ENCODE measurements around the gene RAMAC.
"Not testable (repeated sequence)": the region's sequence is repeated elsewhere in the genome, so short reads cannot be mapped to it uniquely, and the experiment has no call there.

Gene RAMAC

GRCh38 chr15:82969353-82969752 lies 16.7 kb upstream of the RAMAC start:
- no peak for DNase-seq

DNA sequence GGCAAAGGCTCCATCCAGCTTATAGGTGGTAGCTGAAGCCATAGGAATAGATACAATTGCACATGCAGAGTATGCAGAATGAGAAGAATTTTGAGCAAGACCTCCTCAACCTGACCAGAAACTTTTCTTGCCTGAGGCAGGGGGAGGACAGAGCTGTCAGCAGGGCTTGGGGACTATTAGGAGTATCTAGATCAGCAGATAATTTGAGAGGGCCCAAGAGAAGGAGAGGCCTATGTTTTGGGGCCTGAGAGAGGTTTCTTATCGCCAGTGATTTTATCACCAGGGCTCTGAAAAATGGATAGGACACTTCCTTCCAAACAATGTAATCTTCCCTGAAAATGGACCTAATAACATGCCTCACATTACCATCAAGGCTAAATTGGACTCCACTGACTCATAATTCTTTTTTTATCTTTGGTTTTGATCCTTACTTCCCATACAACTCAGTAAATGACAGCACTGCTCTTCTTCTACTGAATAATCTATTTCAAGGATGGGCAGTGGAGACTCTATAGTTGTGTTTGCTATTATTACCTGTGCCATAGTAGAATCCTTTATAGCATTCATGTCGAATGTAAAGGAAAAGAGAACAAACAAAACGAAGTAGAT lies 15.8 kb upstream of the RAMAC start:
- no peak for DNase-seq

DNA sequence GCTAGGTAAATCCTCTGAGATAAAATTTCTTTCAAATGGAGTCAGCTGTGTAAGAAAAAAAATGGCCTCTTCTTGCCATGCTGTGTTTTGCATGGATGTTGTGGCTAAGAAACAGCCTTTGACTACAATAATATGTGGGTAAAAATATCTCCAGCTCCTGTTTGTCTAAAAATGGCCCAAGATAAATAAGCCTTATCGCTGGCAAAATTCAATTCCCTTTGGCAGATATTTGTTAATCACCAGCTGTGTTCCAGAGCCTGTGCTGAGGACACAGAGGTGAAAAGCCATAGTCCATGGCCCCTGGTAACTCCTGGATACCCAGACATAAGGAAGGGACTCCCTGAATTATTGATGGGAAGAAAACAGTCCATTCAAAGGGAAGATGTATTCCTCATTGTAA lies 15.3 kb upstream of the RAMAC start:
- no peak for DNase-seq

GRCh38 chr15:82971218-82971984 lies 14.6 kb upstream of the RAMAC start:
- DNase-seq, result no peak

DNA sequence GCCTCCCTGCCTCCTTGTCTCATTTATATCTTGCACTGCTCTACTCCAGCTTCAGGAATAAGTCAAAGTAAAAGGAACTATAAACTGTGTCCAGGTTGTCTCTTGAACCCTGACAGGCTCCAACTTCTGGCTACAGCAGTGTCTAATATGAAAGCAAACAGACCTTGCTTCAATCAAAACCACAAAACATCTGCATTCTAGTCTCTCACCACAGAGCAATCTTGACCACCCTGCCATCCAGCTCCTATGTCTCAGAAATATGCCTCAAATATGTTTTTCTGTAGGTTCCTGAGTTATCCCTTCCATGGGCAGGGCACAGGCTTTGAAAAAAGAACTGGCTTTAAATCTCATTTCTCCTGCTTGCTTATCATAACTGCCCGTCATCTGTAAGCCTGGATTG lies 13.0 kb upstream of the RAMAC start:
- DNase-seq, result no peak

DNA sequence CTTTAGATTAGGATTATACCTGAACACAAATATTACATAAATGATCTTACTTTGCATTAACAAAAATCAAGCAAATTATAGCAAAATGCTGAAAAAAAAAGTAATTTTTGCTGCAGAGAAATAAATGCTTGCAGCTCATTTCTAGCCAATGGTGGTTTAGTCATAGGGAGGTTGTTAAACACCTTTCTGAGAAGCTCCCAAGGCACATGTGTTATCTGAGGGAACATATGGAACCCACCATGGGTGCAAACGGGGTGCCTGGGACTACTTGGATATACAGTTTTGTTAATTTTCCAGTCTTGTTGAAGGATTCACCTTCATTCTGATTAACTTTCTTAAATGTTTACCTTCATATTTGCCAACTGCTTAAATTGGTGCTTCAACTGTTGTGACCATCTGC lies 8.9 kb upstream of the RAMAC start:
- DNase-seq, result no peak

GRCh38 chr15:82978438-82978837 lies 7.6 kb upstream of the RAMAC start:
- DNase-seq, result no peak

DNA sequence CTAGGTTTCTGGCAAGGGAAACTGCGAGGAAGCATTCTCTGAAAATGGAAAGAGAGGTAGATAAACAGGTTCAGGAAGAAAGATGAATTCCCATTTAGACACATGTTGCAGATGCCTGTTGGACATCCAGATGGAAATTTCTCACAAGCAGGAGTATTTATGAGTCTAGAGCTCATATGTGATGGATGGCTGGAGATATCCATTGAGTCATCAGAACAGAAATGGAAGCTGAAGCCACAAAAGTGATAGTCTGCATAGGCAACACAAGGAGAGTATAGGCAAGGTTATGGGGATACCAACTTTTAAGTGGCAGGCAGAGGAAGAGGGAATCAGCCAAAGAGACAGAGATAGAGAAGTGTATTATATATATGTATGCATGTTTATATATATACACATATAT lies 6.3 kb upstream of the RAMAC start:
- no peak for DNase-seq

DNA sequence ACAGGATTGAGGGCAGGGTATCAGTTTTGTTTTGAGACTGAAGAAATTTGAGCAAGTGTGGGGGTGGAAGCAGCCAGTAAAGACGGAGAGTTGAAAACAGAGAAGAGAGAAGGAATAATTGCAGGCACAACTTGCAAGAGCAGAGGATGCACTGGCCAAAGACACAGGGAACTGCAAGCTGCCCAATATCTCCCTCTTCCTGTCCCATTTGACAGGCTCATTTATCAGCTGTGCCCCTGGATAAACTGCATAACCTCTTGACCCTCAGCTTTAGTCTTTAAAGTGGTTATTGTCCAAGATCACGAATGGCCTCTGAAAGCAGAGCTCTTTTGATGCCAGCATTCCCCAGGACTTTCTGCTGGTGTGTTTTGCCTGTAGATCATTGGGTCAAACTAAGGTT lies 5.0 kb upstream of the RAMAC start:
- DNase-seq, result no peak

GRCh38 chr15:82986442-82986780 lies 401 bp downstream of the RAMAC start:
- no peak for DNase-seq

DNA sequence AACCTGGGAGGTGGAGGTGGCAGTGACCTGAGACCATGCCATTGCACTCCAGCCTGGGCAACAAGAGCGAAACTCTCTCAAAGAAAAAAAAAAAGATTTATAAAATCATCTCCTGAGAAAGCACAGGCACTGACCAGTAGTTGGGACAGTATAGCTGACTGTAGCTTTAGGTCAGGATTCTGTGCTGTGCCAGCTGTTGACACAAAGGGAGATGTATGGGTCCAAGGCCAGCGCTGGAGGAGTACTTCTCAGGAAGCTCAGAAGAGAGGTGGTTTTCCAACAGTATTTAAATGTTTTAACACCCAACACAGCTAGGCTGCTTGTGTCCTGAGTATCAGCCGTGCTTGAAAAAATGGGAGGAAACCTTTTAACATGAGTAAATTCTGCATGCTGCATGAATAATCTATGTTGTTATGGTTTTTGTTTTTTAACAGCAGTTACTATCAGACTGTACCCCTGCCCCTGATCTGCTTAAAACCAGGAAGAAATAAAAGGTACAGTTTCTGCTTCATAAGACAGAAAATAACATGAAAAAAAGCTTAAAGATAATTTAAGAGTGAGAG lies 6.5 kb downstream of the RAMAC start:
- DNase-seq, result peak; percentile 30

- no peak for DNase-seq
These were observed 7.1 kb downstream of the RAMAC start for GRCh38 chr15:82993144-82993543.

GRCh38 chr15:82995076-82995475 lies 9.1 kb downstream of the RAMAC start:
- peak; percentile 90 for DNase-seq

GRCh38 chr15:82995938-82996337 lies 9.9 kb downstream of the RAMAC start:
- DNase-seq, result peak; percentile 32

DNA sequence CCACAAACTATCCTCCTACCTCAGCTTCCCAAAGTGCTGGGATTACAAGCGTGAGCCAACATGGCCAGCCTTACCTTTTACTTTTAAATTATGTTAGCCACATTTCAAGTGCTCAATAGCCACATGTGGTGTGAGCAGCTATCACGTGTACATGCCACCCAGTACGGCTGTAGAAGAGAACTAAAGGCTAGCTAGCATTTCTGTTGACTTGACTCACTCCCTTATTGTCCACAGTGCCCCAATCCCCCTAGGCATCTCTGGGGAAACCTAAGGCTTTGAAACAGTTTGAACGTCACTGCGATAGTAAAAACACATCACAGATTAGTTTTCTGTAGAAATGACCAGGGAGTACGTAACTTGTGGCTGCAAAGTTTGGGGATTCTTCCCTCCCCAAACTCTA lies 13.4 kb downstream of the RAMAC start:
- no peak for DNase-seq

DNA sequence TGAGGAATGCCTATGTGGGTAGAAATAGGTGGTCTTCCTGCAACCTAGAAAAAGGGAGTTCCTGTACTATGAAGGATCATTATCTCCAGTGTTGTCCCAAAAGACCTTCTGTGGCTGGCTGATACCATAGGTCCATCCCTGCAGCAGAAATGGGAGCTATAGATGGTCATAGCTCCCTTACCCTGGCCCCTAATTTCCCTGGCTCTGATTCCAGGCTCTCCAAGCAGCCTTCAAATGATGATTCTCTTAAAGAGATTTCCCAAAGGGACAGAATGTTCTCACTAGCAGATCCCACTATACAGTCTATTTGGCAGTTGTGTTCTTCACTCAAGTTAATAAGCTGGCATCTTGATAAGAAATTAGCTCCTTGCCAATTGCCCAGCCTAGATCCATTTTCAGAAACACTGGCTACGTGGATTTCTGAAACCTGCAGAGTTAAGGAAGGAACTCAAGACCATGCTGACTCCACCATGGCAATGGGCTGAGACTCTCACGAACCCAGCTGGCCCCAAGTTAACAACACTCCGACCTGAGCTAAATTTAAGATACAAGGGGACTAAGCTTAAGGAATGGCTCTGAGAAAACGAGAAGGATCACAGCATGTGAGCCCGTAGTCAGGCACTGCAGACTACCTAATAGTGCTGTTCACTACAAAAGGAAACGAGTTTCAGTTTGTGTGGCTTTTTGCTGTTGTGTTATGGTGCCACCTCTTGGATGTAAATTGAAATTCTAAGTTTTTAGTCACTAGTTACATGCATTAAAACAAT lies 14.1 kb downstream of the RAMAC start:
- DNase-seq, result peak; percentile 83

DNA sequence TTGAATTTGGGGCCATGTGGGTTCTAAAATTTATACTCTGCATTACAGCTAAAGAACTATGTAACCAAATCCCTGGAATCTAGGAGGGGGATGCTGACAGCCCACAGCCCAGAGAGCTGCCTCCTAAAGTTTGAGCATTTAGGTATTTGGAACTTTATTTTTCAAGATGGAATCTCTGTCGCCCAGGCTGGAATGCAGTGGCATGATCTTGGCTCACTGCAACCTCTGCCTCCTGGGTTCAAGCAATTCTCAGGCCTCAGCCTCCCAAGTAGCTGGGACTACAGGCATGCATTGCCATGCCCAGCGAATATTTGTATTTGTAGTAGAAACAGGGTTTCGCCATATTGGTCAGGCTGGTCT lies 14.6 kb downstream of the RAMAC start:
- not testable (repeated sequence) for DNase-seq

DNA sequence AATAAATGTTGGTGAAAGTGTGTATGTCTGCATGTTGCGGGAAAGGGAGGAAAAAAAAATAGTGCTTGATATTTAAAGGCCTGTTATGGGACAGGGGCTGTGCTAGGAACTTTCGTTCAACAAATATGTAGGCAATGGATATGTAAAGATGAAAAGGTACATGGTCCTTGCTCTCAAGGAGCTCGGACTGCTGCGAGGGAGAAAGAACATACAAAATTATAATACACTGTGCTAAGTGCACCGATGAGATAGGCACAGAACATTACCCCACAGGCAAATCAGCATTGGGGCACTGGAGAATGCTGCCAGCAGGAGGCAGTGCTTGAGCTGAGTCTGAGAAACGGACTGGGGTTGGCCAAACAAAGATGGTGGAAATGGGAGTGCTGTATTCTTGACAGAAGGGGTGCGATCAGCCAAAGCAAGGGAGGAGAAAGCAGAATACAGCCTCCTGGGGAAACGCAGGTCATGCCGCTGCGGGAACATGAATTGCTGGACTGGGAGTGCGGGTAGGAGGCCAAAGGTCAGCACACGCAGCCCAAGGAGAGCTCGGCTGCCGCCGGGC lies 24.8 kb downstream of the RAMAC start:
- DNase-seq, result peak; percentile 88

- DNase-seq, result peak; percentile 95
These were observed 25.5 kb downstream of the RAMAC start, which contains the start of gene C15orf40 for GRCh38 chr15:83011271-83012075. TSS of gene C15orf40 (minus strand) at chr15:83011639. CDS start at chr15:83011607, 32 bp downstream.

DNA sequence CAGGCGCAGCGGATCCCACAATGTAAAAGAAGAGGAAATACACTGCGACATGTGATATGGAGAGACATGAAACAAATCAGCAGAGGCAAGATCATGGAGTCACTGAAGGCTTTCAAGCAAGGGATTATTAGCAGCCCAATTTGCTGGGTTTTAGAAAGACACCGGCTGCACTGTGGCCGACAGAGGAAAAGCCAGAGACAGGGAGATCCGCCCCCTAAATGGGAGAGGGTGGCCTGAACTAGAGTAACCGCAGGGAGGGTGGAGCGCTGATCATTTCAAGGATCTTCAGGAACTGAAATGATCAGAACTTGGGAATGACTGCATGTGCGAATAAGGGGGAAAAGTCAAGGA lies 26.0 kb downstream of the RAMAC start:
- DNase-seq, result no peak

DNA sequence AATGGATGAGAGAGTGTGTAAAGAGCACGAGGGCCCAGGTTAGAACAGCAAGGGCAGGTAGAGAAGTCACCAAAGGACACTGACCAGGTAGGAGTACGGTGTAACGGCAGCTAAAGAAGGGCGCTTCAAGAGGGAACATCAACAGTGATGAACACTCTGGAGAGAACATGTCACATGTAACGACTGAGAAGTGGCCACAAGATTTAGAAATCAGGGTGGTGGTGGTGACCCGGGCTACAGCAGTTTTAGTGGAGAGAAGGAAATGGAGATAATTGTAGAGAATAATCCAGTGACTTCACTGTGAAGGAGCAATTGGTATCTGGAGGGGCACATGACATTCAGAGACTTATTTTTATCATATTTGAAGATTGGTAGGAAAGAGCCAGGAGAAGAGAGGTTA lies 26.6 kb downstream of the RAMAC start:
- no peak for DNase-seq

DNA sequence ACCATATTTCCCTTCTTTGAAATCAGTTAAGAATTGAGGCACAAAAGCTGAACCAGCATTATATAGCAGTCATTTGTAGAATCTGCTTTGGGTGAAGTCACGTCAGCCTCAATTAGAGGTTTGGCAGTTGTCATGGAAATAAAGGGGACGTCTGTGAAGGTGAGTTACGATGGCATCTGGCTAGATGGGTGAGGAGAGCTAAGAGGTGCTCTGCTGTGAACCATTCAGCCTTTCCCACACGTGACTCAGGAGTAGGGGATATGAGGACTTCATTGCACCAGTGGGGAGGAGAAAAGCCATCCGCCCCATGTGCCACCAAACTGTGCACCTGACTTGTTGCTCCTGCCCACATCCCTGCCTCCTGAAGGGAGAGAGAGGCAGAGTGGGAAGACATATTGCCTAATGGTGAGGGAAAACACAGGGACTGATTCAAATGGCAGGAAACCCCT lies 28.2 kb downstream of the RAMAC start:
- DNase-seq, result peak; percentile 19

DNA sequence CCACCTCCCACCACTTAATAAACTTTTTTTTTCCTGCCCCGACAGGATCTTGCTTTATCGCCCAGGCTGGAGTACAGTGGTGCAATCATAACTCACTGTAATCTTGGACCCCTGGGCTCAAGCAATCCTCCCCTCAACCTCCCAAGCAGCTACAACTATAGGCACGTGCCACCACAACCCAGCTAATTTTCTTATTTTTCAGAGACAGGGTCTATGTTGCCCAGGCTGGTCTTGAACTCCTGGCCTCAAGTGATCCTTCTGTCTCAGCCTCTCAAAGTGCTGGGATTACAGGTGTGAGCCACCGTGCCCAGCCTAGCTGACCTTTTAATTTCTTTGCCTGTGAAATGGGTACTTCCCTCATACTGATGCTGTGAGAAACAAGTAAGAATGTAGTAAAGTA lies 29.4 kb downstream of the RAMAC start:
- no peak for DNase-seq

All from NCI-H82 (cell line).